HG03442 (cell line): ENCODE measurements around the gene PROK2.

Source experiments
- ATAC-seq: cut with Tn5 transposase; IDR thresholded peaks from one replicate; pipeline ENCODE4 v1.9.1; 2021; ENCODE audit warnings: mild to moderate bottlenecking, moderate library complexity; ENCODE audit not compliant: unreplicated experiment

The PROK2 gene

DNA sequence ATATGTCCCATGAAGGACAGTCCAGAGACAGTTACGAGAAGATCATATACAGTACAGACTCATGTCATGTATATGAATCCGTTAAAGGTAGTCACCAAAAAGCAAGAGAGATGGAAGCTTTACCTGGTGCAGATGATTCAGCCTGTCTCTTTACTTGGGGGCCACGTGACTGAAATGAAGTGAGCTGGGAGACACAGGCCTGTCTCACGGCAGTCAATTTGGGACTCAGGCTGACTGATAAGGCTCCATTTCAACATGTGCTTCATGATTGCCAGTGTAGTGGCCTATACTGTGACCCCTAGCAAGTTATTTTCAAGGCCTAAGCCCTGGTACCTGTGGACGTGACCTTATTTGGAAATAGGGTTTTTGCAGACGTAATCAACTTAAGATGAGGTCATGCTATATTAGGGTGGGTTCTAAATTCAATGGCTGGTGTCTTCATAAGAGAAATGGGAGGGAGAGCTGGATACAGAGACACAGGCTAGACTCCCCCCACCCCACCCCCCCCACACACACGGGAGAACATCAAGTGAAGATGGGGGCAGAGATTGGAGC, 3.0 kb upstream of the PROK2 start:
- ATAC-seq, result no peak

DNA sequence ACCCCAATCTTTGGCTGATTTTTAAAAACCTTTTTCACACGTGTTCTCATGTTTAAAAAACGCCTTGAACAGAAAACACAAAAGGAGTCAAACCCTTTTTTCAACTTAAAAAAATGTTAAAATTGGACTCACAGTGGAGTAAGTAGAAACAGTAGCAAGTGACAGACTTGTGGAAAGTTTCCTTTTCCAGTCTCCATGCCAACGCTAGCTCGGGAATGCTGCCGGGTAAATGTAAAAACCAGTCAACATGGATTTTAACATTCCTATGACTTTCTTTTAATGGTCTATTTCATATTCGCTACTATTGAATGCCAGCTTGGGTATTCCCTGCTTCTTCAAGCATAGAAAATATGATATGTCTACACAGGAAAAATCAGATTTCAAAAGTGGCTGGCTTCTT, 1.6 kb upstream of the PROK2 start:
- no peak for ATAC-seq

DNA sequence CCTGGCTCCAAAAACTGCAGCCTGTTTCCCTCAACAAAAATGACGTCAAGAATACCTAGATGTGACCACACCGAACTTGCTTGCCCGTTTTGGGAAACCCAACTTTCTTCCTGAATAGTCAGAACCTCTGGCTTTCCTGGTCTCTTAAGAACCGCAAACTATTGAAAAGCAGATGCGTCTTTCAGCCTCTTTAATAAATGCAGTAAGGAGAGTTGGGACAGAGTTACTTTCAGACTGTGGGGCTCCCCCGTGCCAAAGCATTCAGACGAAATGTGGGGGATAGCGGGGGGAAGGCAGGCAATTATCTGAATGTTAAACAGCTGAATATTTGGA, 1.2 kb upstream of the PROK2 start:
- ATAC-seq, result no peak

DNA sequence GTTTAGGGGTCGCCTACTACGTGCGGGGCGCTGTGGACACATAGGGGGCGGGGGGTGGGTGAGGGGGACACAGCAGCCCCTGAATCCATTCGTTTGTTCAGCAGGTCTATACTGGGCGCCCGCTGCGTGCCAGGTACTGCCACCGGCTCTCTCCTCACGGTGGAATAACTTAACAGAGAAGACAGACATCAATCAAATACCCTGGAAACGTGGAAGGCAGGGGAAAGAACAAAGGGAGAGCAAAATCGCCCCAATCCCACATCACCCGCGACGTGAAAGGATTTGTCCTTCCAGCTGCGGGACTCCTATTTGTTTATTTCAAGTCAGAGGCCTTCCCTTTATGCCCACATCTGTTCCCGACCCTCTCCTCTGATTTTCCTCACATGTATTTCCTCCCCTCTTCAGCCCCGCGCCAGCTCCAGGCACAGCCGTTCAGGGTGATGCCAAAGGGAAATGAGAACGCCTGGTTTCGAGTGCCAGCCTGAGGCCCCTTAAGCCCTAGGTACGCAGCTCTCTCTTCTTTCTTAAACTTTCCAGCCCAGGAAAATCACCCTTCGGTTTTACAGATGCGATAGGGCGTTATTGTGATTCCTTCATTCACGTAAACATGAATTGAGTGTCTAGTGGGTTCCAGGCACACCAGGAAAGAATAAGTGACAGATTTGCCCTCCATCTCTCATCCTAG, 726 bp upstream of the PROK2 start:
- no peak for ATAC-seq

DNA sequence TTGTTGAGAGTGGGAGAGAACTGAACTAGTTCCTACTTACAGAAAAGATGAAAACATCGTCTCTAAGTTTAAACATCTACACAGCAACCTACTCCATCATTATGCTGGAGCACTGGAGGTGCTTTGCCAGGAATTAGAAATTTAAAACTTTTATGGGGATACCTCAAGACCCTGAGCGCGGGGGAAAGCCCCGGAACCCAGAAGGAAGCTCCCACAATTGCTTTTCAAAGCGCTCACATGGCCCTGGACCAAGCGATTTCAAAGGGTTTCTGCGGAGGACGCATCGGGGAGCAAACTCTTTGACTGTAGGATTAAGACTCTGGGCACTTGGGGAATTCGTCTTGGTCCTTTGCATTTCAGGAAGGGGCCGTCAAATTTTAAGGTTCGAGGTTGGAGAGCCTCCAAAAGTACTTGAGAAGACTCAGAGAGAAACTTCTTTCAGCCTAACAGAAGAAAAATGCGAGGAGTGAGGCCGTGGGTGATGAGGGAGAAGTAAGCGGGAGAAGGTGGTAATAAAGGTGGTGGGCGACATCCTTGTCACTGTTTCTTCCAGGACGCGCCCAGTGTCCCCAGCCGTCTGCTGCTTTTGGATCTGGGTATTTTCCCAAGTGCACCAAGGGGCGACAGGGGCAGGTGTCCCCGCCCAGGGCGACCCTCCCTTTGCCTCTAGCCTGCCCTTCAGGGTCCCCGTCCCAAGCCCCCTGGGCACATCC, 591 bp downstream of the PROK2 start:
- no peak for ATAC-seq

DNA sequence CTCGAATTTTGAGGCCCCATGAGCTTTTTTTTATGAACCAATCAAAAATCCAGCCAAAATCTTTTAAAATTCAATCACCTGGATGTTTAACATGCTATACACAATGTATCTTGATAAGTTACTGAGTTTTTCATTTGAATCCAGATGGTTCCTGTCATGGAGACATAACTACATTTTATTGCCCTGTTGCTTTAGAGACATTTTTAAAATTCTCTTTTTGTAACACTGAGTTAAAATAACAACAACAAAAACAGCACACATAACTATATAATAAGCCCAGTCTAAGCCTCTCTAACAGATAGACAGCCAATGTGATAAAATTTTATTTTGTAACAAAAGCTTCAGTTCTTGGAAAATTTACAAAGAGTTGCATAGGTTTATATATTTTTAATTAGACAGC, 1.8 kb downstream of the PROK2 start:
- no peak for ATAC-seq

DNA sequence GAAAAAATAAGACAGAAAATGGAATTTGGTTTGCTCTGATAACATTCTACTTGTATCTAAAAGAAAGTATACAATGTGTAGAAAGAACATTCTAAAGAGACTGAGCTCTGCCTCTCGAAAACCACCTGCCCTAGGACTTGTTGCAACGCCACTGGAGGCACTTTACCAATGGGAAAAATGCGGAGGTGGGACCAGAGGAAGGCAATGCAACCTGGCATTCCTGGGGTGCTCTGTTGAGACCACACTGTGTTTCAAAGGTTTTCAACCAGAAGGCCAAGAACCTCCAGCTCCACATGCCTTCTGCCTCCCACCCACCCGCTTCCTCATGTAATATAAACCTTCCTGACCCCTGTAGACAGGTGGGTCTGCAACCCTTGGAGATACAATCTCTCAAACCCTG, 4.5 kb downstream of the PROK2 start:
- ATAC-seq, result no peak

DNA sequence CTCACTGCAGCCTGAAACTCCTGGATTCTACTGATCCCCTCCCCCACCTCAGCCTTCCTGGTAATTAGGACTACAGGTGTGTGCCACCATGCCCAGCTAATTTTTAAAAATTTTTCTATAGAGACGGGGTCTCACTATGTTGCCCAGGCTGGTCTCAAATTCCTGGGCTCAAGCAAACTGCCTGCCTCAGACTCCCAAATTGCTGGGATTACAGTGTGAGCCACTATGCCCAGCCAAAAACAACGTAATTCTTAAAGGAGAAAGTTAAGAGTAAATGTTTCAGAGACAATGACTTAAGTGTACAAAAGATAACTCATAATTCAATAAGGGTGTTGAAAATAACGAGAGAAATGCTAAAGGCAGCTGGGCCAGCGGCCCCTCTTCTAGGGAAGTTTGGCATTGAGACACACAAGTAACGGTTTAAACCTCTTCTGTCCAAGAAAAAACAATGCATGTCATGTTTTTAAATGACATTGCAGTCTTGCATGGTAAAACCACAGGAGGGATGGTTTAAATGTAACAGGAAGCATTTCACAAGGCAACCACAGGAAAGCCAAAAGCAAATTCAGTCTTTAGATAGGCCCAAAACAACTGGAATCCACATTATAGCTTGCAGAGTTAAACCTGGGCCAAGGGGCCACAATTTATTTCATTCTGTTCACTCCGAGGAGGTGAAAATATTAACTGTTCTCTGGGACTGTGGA, 5.1 kb downstream of the PROK2 start:
- ATAC-seq, result no peak

DNA sequence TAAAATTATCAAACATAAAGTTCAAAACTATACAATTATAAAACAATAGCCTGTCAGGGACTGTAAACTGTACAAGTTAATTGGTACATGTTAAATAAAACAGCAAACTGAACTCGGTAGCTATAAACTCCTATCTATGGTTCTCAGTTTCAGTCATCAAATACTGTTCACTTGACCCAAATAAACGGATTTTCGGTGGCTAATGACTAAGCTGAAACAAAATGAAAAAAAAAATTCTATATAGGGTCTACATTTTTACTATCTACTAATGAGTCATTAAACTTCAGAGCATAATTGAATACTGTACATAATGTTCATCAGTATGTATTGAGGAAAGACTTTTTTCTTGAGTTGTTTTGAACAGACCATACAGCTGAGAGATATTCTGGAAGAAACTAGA, 6.6 kb downstream of the PROK2 start:
- ATAC-seq, result no peak

DNA sequence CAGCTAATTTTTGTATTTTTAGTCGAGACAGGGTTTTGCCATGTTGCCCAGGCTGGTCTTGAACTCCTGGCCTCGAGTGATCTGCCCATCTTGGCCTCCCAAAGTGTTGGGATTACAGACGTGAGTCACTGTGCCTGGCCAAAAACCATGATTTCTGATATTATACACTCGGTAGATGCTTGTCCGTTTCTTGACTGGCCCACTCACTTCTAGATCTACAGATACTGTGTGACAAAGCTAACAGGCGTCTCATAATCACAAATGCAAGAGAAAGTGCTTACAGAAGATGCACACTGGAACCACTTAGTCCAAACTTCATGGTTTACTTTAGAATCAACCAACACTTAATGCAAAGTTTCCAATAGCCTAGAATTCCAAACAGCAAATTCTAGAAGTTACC, 8.4 kb downstream of the PROK2 start:
- no peak for ATAC-seq

DNA sequence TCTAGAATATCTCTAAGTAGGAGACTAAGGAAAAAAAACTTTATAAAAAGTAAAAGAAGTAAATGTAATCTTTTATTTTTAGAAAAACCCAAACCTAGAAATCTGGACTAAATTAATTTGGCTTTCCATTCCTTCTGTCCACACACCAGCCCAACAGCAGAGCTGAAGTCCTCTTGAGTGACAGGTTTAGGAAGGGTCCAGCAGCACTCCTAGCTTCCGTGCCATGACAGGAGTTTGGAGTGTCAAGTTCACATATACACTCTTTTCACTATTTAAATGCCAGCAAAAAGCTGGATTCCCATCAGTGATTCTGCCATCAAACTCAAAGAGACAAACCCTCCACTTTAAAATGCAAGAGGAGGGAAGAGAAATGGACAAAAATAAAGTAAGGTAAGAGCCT, 13.1 kb downstream of the PROK2 start:
- ATAC-seq, result no peak

DNA sequence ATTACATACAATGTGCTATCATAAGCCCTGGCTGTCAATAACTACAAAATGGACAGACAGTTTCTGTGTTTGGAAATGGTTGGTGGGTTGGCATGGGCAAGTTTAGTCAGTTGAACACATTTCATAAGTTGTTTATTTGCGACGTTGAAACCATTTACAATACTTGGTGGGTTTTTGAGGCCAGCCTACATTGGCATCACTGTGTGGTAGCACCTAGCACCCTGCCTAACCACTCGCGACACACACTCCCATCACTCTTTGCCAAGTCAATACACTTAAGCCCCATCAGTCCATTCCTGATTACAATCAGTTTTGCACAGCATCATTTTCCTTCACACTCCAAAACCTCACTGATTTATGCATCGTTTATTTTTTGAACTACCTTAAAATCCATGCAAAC, 13.8 kb downstream of the PROK2 start:
- ATAC-seq, result no peak

DNA sequence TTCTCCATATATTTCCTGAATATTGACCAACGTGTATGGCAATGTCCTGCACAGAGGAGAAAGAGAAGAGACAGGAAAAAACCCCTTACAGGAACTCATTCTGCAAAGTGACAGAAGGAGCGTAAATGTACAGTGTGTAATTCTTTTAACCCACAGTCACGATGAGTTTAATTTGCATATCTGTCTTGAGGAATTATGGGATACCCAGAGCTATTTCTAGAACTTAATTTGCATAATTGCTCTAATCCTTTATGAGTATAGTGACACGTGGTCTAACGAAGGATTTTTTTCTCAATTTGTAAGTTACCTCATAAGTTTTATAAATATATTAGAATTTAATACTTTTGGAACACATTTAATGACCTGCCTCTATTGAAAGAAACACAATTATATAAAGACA, 21.5 kb downstream of the PROK2 start:
- ATAC-seq, result no peak

DNA sequence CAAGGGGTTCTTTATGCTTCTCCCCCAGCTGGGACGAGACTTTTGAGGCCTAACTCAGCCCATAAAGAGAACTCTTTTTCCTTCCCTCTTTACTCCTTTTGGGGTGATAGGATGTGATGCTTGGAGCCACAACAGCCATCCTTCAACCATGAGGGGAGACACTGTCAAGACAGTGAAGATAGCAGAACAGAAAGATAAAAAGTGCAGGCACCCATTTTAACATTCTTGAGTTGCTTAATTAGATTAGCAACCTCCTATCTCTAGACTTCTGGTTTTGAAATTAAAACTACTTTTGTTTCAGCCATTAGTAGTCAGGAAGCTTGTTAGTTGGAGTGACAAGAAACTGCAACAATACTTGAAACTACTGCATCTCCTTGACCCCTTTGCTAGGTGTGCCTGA, 24.8 kb downstream of the PROK2 start:
- no peak for ATAC-seq

DNA sequence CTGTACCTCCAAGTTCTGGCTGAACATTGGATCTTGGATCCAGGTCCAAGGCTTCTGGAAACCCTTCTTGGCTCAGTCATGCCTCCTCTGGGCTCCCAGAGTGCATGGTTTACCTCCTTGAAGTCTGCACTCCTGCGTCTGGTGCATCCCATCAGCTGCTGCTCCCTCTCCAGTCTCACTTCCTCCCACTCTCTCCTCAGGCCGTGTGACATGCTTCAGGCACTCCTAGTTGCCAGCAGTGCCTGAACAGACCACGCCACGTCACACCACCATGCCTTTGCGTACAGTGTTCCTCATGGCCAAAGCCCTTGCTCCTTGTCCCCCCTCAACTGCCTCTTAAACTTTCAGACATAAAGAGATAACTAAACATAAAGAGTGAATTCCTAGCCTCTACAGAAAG, 25.5 kb downstream of the PROK2 start:
- ATAC-seq, result no peak

DNA sequence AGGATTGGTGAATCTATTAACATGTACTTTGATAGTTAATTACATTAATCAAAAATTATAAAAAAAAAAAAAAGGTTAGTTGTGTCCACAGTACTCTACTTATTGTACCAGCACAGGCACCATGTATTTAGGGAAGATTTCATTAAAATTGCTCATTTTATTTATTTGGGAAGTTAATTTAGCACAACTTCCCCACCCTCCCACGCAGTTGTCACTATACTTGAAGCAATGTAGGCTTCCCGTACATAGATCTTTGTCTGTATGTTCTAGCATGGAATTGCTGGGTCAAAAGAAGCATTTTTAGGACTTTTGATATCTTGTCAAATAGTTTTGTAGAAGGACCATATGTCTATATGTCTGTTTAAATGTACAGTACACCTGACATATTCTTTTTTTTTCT, 26.9 kb downstream of the PROK2 start:
- ATAC-seq, result no peak

DNA sequence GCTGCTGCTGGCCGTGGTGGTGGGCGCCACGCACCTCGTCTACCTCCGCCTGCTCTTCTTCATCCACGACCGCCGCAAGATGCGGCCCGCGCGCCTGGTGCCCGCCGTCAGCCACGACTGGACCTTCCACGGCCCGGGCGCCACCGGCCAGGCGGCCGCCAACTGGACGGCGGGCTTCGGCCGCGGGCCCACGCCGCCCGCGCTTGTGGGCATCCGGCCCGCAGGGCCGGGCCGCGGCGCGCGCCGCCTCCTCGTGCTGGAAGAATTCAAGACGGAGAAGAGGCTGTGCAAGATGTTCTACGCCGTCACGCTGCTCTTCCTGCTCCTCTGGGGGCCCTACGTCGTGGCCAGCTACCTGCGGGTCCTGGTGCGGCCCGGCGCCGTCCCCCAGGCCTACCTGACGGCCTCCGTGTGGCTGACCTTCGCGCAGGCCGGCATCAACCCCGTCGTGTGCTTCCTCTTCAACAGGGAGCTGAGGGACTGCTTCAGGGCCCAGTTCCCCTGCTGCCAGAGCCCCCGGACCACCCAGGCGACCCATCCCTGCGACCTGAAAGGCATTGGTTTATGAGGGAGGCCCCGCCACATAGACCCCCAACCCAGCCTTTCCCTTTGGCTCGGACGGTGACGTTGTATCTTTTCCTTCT, 30.2 kb downstream of the PROK2 start:
- no peak for ATAC-seq

DNA sequence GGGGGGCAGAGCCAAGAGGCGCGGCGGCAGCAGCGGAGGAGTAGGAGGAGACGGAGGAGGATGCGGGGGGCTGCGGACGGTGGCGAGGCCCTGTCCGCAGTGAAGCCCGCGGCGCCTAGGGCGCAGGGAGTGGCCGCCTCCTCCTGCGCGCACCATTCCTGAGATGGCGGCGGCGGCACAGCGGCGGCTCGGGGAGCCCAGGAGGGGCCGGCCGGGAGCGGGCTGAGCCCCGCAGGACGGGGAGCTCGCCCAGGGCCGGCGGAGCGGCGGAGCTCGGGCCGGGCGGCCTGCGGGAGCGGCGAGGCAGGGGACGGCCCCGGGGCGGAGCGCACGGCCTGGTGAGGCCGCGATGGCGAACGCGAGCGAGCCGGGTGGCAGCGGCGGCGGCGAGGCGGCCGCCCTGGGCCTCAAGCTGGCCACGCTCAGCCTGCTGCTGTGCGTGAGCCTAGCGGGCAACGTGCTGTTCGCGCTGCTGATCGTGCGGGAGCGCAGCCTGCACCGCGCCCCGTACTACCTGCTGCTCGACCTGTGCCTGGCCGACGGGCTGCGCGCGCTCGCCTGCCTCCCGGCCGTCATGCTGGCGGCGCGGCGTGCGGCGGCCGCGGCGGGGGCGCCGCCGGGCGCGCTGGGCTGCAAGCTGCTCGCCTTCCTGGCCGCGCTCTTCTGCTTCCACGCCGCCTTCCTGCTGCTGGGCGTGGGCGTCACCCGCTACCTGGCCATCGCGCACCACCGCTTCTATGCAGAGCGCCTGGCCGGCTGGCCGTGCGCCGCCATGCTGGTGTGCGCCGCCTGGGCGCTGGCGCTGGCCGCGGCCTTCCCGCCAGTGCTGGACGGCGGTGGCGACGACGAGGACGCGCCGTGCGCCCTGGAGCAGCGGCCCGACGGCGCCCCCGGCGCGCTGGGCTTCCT, 31.0 kb downstream of the PROK2 start, which contains the start of gene GPR27:
Gene GPR27, plus strand, starts transcription at position 155 of the 909 bp plus-strand sequence. Its CDS starts 195 bp downstream, at position 350.
- ATAC-seq, result no peak

DNA sequence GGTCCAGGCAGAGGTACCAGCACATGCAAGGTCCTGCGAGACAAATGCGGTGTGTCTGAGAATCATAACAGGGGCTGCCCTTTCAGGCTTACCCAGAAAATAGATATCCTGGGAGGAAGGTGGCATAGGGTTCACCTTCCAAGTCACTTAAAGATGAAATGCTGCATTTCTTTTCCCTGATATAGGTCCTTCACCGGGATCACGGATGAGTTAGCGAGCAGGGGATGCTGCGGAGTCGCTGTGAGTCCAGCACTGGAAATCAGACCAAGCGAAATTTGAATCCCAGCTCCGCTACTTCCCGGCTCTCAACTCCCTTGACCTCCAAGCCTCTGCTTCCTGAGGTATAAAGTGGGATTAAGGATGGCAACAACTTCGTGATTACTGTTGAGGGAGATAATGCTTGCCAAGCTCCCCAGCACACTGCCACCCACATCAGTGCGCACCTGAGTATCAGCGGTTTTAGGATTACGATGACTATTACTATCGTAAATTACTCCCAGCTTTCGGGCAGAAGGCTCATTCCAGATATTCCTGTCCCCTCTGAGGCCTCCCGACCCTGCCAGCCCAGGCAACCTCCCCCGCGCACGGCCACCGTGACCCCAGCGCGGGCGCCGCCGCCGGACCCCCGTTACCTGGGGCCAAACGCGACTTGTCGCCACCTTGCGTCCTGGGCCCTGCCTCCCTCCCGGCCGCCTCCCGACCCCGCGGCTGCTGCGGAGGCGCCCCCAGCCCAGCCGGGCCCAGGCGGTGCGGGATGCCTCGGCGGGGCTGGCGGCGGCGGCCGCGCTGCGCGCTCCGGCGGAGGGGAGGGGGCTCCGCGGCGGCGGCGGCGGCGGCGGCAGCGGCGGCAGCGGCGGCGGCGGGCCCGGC, 31.9 kb downstream of the PROK2 start:
- ATAC-seq, result no peak
